Neuronal stem cell (in vitro differentiated cells): ENCODE results near the gene CWC27.

ENCODE experiments used
- DNase-seq: peaks from one replicate; pipeline ENCODE4 v3.0.0-alpha.2; 2013; ENCODE audit warnings: low spot score
- H2AFZ ChIP-seq: one replicate; pipeline ENCODE4 v1.6.1; 2013; ENCODE audit warnings: mild to moderate bottlenecking, low read length, inconsistent platforms
- H2AK5ac ChIP-seq: 2 replicates; pipeline ENCODE4 v1.6.1; 2013; ENCODE audit warnings: low read depth, mild to moderate bottlenecking, inconsistent platforms, low read length, moderate library complexity, mixed read lengths
- H2BK120ac ChIP-seq: 2 replicates; pipeline ENCODE4 v1.6.1; 2013; ENCODE audit warnings: low read depth, mild to moderate bottlenecking, inconsistent platforms, low read length, moderate library complexity, mixed read lengths
- H2BK12ac ChIP-seq: one replicate; pipeline ENCODE4 v1.6.1; 2013; ENCODE audit warnings: low read length, inconsistent platforms
- H2BK15ac ChIP-seq: 2 replicates; pipeline ENCODE4 v1.6.1; 2013; ENCODE audit warnings: mild to moderate bottlenecking, low read length, inconsistent platforms, mixed read lengths
- H2BK5ac ChIP-seq: one replicate; pipeline ENCODE4 v1.6.1; 2013; ENCODE audit warnings: inconsistent platforms, mild to moderate bottlenecking, low read length, moderate library complexity
- H3K14ac ChIP-seq: one replicate; pipeline ENCODE4 v1.6.1; 2013; ENCODE audit warnings: low read length, inconsistent platforms
- H3K18ac ChIP-seq: 2 replicates; pipeline ENCODE4 v1.6.1; 2013; ENCODE audit warnings: low read length, inconsistent platforms
- H3K23ac ChIP-seq: 2 replicates; pipeline ENCODE4 v1.6.1; 2013; ENCODE audit warnings: low read depth, mild to moderate bottlenecking, mixed read lengths, low read length, inconsistent platforms; ENCODE audit not compliant: poor library complexity
- H3K27ac ChIP-seq: replicated peaks from 3 replicates; pipeline ENCODE4 v1.5.1; 2013; ENCODE audit warnings: low read length, inconsistent platforms
- H3K27me3 ChIP-seq, 3 experiments: 2 replicates each; pipeline ENCODE4 v1.6.1; 2013; ENCODE audit warnings: low read length in 3 of 3, mild to moderate bottlenecking in 2 of 3, inconsistent platforms in 1 of 3, low read depth in 1 of 3, mixed read lengths in 1 of 3, moderate library complexity in 1 of 3; ENCODE audit not compliant: control insufficient read depth in 3 of 3, insufficient read depth in 3 of 3
- H3K36me3 ChIP-seq, 2 donors: replicated peaks in 1 of 2; 2 replicates each; pipeline ENCODE4 v1.6.1; 2013; ENCODE audit warnings: low read length in 2 of 2; ENCODE audit not compliant: control insufficient read depth in 2 of 2, insufficient read depth in 2 of 2
- H3K4ac ChIP-seq: 2 replicates; pipeline ENCODE4 v1.6.1; 2013; ENCODE audit warnings: inconsistent platforms, mild to moderate bottlenecking, low read length, moderate library complexity
- H3K4me1 ChIP-seq, 2 donors: 1 replicate in 1 of 2; 2 replicates in 1 of 2; pipeline ENCODE4 v1.6.1; 2013; ENCODE audit warnings: low read length in 2 of 2, low read depth in 1 of 2; ENCODE audit not compliant: control insufficient read depth in 2 of 2, insufficient read depth in 1 of 2
- H3K4me2 ChIP-seq: one replicate; pipeline ENCODE4 v1.6.1; 2013; ENCODE audit warnings: mild to moderate bottlenecking, low read length, inconsistent platforms; ENCODE audit not compliant: insufficient read depth, poor library complexity, severe bottlenecking
- H3K4me3 ChIP-seq, 2 donors: 2 replicates each; pipeline ENCODE4 v1.5.1; 2013; ENCODE audit warnings: low read length in 2 of 2, mild to moderate bottlenecking in 2 of 2, inconsistent platforms in 1 of 2, moderate library complexity in 1 of 2
- H3K79me1 ChIP-seq: one replicate; pipeline ENCODE4 v1.6.1; 2013; ENCODE audit warnings: low read depth, mild to moderate bottlenecking, inconsistent platforms, low read length, moderate library complexity
- H3K9ac ChIP-seq: one replicate; pipeline ENCODE4 v1.6.1; 2013; ENCODE audit warnings: mild to moderate bottlenecking, low read depth, low read length, inconsistent platforms; ENCODE audit not compliant: poor library complexity
- H3K9me3 ChIP-seq, 2 donors: replicated peaks in 1 of 2; 2 replicates each; pipeline versions ENCODE3 to v1.6.1; 2013; ENCODE audit warnings: low read length in 2 of 2, mild to moderate bottlenecking in 2 of 2, inconsistent platforms in 1 of 2, low read depth in 1 of 2, mixed read lengths in 1 of 2, moderate library complexity in 1 of 2; ENCODE audit not compliant: control insufficient read depth in 2 of 2, insufficient read depth in 1 of 2
- H4K8ac ChIP-seq: one replicate; pipeline ENCODE4 v1.6.1; 2013; ENCODE audit warnings: low read depth, mild to moderate bottlenecking, inconsistent platforms, low read length, moderate library complexity
- H4K91ac ChIP-seq: one replicate; pipeline ENCODE4 v1.6.1; 2013; ENCODE audit warnings: low read length, low read depth, mild to moderate bottlenecking, inconsistent platforms; ENCODE audit not compliant: poor library complexity
- WGBS, 2 donors: extraction: QIAGEN DNeasy Blood & Tissue Kit; methylation state at CpG; one replicate each; pipeline ENCODE4 v1.1.7; 2013; ENCODE audit warnings: missing lambda C conversion rate in 2 of 2, mixed read lengths in 1 of 2; ENCODE audit not compliant: insufficient read length in 2 of 2, insufficient replicate concordance in 1 of 2; ENCODE audit errors: extremely low coverage in 2 of 2; 5-methylcytosine and 5-hydroxymethylcytosine counted together

CWC27 gene

GRCh38 chr5:64769855-64770254 lies 1.1 kb downstream of the CWC27 start:
- Histone ChIP-seq H2AFZ (peak overlapping the region; percentile 91), H2BK5ac (no peak overlapping the region), H3K79me1 (peaks cover 2% of the 10 kb centered on the region), H3K27ac (no peak overlapping the region), H2BK15ac (no peak overlapping the region), H3K27me3 (no peaks in the 10 kb centered on the region), H3K9ac (no peak overlapping the region), H3K14ac (no peak overlapping the region), H4K8ac (no peak overlapping the region), H3K9me3 (no peaks in the 10 kb centered on the region), H3K4me2 (peak overlapping the region; percentile 91), H3K4me1 (peaks cover 10 to 12% of the 10 kb centered on the region in 2 donors), H3K4ac (no peak overlapping the region), H2BK120ac (no peak overlapping the region), H3K18ac (no peak overlapping the region), H3K36me3 (peaks cover 4 to 28% of the 10 kb centered on the region in 2 donors), H4K91ac (no peak overlapping the region), H2BK12ac (no peak overlapping the region), H3K23ac (no peak overlapping the region), H3K4me3 (peak overlapping the region in 1 of 2 donors; percentile 81), H2AK5ac (no peak overlapping the region)
- DNase-seq: no peak

- H3K4me2 ChIP-seq: no peak overlapping the region
- H3K4me3 ChIP-seq: no peak overlapping the region
- H2BK12ac ChIP-seq: no peak overlapping the region
- peaks cover 0 to 28% of the 10 kb centered on the region in 2 donors for H3K36me3 ChIP-seq
- no peaks in the 10 kb centered on the region for H3K79me1 ChIP-seq
- H3K4me1 ChIP-seq: peaks cover 5 to 10% of the 10 kb centered on the region in 2 donors
- H4K8ac ChIP-seq: no peak overlapping the region
- H2AK5ac ChIP-seq: no peak overlapping the region
- no peak overlapping the region for H3K4ac ChIP-seq
- H3K18ac ChIP-seq: no peak overlapping the region
- H3K27me3 ChIP-seq: no peaks in the 10 kb centered on the region
- H2BK120ac ChIP-seq: no peak overlapping the region
- H3K14ac ChIP-seq: no peak overlapping the region
- H4K91ac ChIP-seq: no peak overlapping the region
- no peak overlapping the region for H3K9ac ChIP-seq
- H2AFZ ChIP-seq: no peak overlapping the region
- no peaks in the 10 kb centered on the region for H3K9me3 ChIP-seq
- no peak for DNase-seq
- no peak overlapping the region for H2BK5ac ChIP-seq
- no CpG with 5 or more reads among the region's 4 CpGs for WGBS, 2 donors
- no peak overlapping the region for H3K23ac ChIP-seq
- no peak overlapping the region for H3K27ac ChIP-seq
- H2BK15ac ChIP-seq: no peak overlapping the region
Observed at GRCh38 chr5:64771736-64772135, 3.0 kb downstream of the CWC27 start.

GRCh38 chr5:64773533-64773932 lies 4.8 kb downstream of the CWC27 start:
- no peaks in the 10 kb centered on the region for H3K79me1 ChIP-seq
- peaks cover 0 to 36% of the 10 kb centered on the region in 2 donors for H3K36me3 ChIP-seq
- H3K9me3 ChIP-seq: no peaks in the 10 kb centered on the region
- H3K9ac ChIP-seq: no peak overlapping the region
- H3K23ac ChIP-seq: no peak overlapping the region
- WGBS, 2 donors: no CpG with 5 or more reads among the region's 1 CpG
- H3K4me2 ChIP-seq: no peak overlapping the region
- H3K14ac ChIP-seq: no peak overlapping the region
- DNase-seq: no peak
- H4K8ac ChIP-seq: no peak overlapping the region
- H3K27me3 ChIP-seq: no peaks in the 10 kb centered on the region
- no peak overlapping the region for H2BK5ac ChIP-seq
- no peak overlapping the region for H3K18ac ChIP-seq
- no peak overlapping the region for H2BK120ac ChIP-seq
- no peak overlapping the region for H2AK5ac ChIP-seq
- H4K91ac ChIP-seq: no peak overlapping the region
- no peak overlapping the region for H3K27ac ChIP-seq
- H3K4ac ChIP-seq: no peak overlapping the region
- H3K4me3 ChIP-seq: no peak overlapping the region
- no peak overlapping the region for H2AFZ ChIP-seq
- peaks cover 2 to 5% of the 10 kb centered on the region in 2 donors for H3K4me1 ChIP-seq
- no peak overlapping the region for H2BK15ac ChIP-seq
- no peak overlapping the region for H2BK12ac ChIP-seq

- H2AFZ ChIP-seq: no peak overlapping the region
- H3K23ac ChIP-seq: no peak overlapping the region
- no peak overlapping the region for H2BK12ac ChIP-seq
- no peak for DNase-seq
- no peaks in the 10 kb centered on the region for H3K27me3 ChIP-seq
- no peaks in the 10 kb centered on the region for H3K9me3 ChIP-seq
- H3K27ac ChIP-seq: no peak overlapping the region
- no peak overlapping the region for H2BK15ac ChIP-seq
- H2BK120ac ChIP-seq: no peak overlapping the region
- H4K8ac ChIP-seq: no peak overlapping the region
- H3K4me2 ChIP-seq: no peak overlapping the region
- no peak overlapping the region for H4K91ac ChIP-seq
- WGBS, 2 donors: no CpG with 5 or more reads among the region's 1 CpG
- H3K9ac ChIP-seq: no peak overlapping the region
- H2AK5ac ChIP-seq: no peak overlapping the region
- no peak overlapping the region for H3K18ac ChIP-seq
- H3K36me3 ChIP-seq: peaks cover 0 to 38% of the 10 kb centered on the region in 2 donors
- H3K79me1 ChIP-seq: no peaks in the 10 kb centered on the region
- H2BK5ac ChIP-seq: no peak overlapping the region
- H3K4me1 ChIP-seq: no peaks in the 10 kb centered on the region
- no peak overlapping the region for H3K4me3 ChIP-seq
- H3K14ac ChIP-seq: no peak overlapping the region
- H3K4ac ChIP-seq: no peak overlapping the region
Observed at GRCh38 chr5:64775291-64775690, 6.6 kb downstream of the CWC27 start.
